Brain pericyte (primary cell): ENCODE results near the gene CAMKMT.
"Not testable (repeated sequence)": the region's sequence is repeated elsewhere in the genome, so short reads cannot be mapped to it uniquely, and the experiment has no call there.

ENCODE experiments used
- DNase-seq: peaks from one replicate; pipeline ENCODE4 v3.0.0-alpha.2; 2012; ENCODE audit warnings: low read depth, low spot score

CAMKMT gene

GRCh38 chr2:44549856-44550255, 188.1 kb downstream of the CAMKMT start:
- DNase-seq = no peak

- DNase-seq = no peak
Measured at GRCh38 chr2:44550561-44550960, 188.8 kb downstream of the CAMKMT start.

- no peak for DNase-seq
Measured at GRCh38 chr2:44551497-44551896, 189.8 kb downstream of the CAMKMT start.

- no peak for DNase-seq
Measured at GRCh38 chr2:44553456-44553855, 191.7 kb downstream of the CAMKMT start.

- no peak for DNase-seq
Measured at GRCh38 chr2:44555700-44556099, 194.0 kb downstream of the CAMKMT start.

- no peak for DNase-seq
Measured at GRCh38 chr2:44559108-44559507, 197.4 kb downstream of the CAMKMT start.

GRCh38 chr2:44560352-44560751, 198.6 kb downstream of the CAMKMT start:
- no peak for DNase-seq

GRCh38 chr2:44560941-44561340, 199.2 kb downstream of the CAMKMT start:
- no peak for DNase-seq

GRCh38 chr2:44562737-44563136, 201.0 kb downstream of the CAMKMT start:
- no peak for DNase-seq

- no peak for DNase-seq
Measured at GRCh38 chr2:44564752-44565151, 203.0 kb downstream of the CAMKMT start.

- no peak for DNase-seq
Measured at GRCh38 chr2:44566059-44566458, 204.3 kb downstream of the CAMKMT start.

GRCh38 chr2:44569491-44569890, 207.7 kb downstream of the CAMKMT start:
- no peak for DNase-seq

- DNase-seq = no peak
Measured at GRCh38 chr2:44570271-44570670, 208.5 kb downstream of the CAMKMT start.

GRCh38 chr2:44570777-44571176, 209.0 kb downstream of the CAMKMT start:
- DNase-seq = no peak

- DNase-seq = no peak
Measured at GRCh38 chr2:44572196-44572900, 210.6 kb downstream of the CAMKMT start.

- no peak for DNase-seq
Measured at GRCh38 chr2:44573996-44574395, 212.2 kb downstream of the CAMKMT start.

GRCh38 chr2:44578471-44579093, 216.8 kb downstream of the CAMKMT start:
- no peak for DNase-seq

- no peak for DNase-seq
Measured at GRCh38 chr2:44579115-44579836, 217.5 kb downstream of the CAMKMT start.

- no peak for DNase-seq
Measured at GRCh38 chr2:44579837-44580230, 218.1 kb downstream of the CAMKMT start.

GRCh38 chr2:44580875-44581515, 219.2 kb downstream of the CAMKMT start:
- DNase-seq = no peak

GRCh38 chr2:44582363-44583008, 220.7 kb downstream of the CAMKMT start:
- no peak for DNase-seq

- not testable (repeated sequence) for DNase-seq
Measured at GRCh38 chr2:44595615-44596014, 233.9 kb downstream of the CAMKMT start.
